HG03064 (cell line): Measurements from ENCODE around the gene SOBP.

Experiments used
- ATAC-seq: cut with Tn5 transposase; IDR thresholded peaks from one replicate; pipeline ENCODE4 v1.9.1; 2021; ENCODE audit warnings: low read depth; ENCODE audit not compliant: unreplicated experiment

Gene SOBP

GRCh38 chr6:107485157-107485556, 4.8 kb upstream of the SOBP start:
- no peak for ATAC-seq

- ATAC-seq = no peak
Measured at GRCh38 chr6:107488174-107488874, 1.6 kb upstream of the SOBP start.

GRCh38 chr6:107488875-107489635, 862 bp upstream of the SOBP start:
- ATAC-seq = no peak

GRCh38 chr6:107490566-107491137, 735 bp downstream of the SOBP start:
- no peak for ATAC-seq

GRCh38 chr6:107491138-107491609, 1.3 kb downstream of the SOBP start:
- ATAC-seq = no peak

- no peak for ATAC-seq
Measured at GRCh38 chr6:107491760-107492660, 2.1 kb downstream of the SOBP start.

GRCh38 chr6:107493158-107494057, 3.5 kb downstream of the SOBP start:
- ATAC-seq = no peak

GRCh38 chr6:107495196-107495643, 5.3 kb downstream of the SOBP start:
- ATAC-seq = no peak

GRCh38 chr6:107495971-107496370, 6.1 kb downstream of the SOBP start:
- ATAC-seq = no peak

- no peak for ATAC-seq
Measured at GRCh38 chr6:107496892-107497684, 7.2 kb downstream of the SOBP start.

GRCh38 chr6:107504270-107505026, 14.5 kb downstream of the SOBP start:
- no peak for ATAC-seq

- no peak for ATAC-seq
Measured at GRCh38 chr6:107506145-107506544, 16.2 kb downstream of the SOBP start.

GRCh38 chr6:107509506-107509905, 19.6 kb downstream of the SOBP start:
- no peak for ATAC-seq

- ATAC-seq = no peak
Measured at GRCh38 chr6:107510108-107510507, 20.2 kb downstream of the SOBP start.

GRCh38 chr6:107511511-107511993, 21.6 kb downstream of the SOBP start:
- no peak for ATAC-seq

GRCh38 chr6:107513214-107513613, 23.3 kb downstream of the SOBP start:
- ATAC-seq = no peak

GRCh38 chr6:107515955-107516354, 26.0 kb downstream of the SOBP start:
- no peak for ATAC-seq

- ATAC-seq = no peak
Measured at GRCh38 chr6:107517274-107517673, 27.4 kb downstream of the SOBP start.
